HepG2 (cell line): ENCODE measurements around the gene GRHL3. TPM values are rescaled to one million over a fixed set of nuclear protein-coding genes. Genes with fewer than 3 reads are reported as not detected.

Experiments used
- ATAC-seq: fragments of 200-7000 bp; cut with Tn5 transposase; 3 replicates; pipeline ENCODE4 v1.9.1; 2020; ENCODE audit warnings: mild to moderate bottlenecking, moderate library complexity
- BruUV-seq: library from RNA; stranded (reverse); fragments of 400-500 nt; replicated peaks from 2 replicates; lab custom pipeline; 2021; lab: Mats Ljungman, UMichigan
- CTCF ChIA-PET: fragments of 300-600 bp; formaldehyde crosslinking; extraction: SDS; loops from one replicate; lab custom pipeline; 2021; ENCODE audit warnings: low total read pairs, inconsistent platforms, low intra/inter-chr PET ratio; lab: Yijun Ruan, JAX
- POLR2A ChIA-PET: fragments of 350-600 bp; sonication (Branson Sonifier 250); formaldehyde crosslinking; loops from one replicate; lab custom pipeline; 2020; ENCODE audit warnings: antibody characterized with exemption, inconsistent platforms; lab: Yijun Ruan, JAX
- DNase-seq: peaks from one replicate; pipeline ENCODE4 v3.0.0-alpha.2; 2015; ENCODE audit warnings: low spot score
- FAIRE-seq: peaks from 3 replicates; lab custom pipeline; 2011; peaks lifted over from hg19 to GRCh38; lab: Jason Lieb, UNC
- H2AFZ ChIP-seq: one replicate; pipeline ENCODE4 v1.6.1; 2011; ENCODE audit warnings: low read length, inconsistent platforms
- H3K27ac ChIP-seq: fragments of 300-600 bp; 3 replicates; pipeline ENCODE4 v1.8.0; 2011; ENCODE audit warnings: mixed run types, mild to moderate bottlenecking, mixed read lengths, low read length, inconsistent platforms; ENCODE audit not compliant: insufficient read depth; ENCODE audit errors: extremely low read length
- H3K27me3 ChIP-seq, 2 experiments: fragments of 200-600 bp in 1 of 2; 2 replicates in 1 of 2; 3 replicates in 1 of 2; pipeline versions ENCODE4 v1.6.0 to v1.8.0; 2011; ENCODE audit warnings: low read length in 2 of 2, mild to moderate bottlenecking in 2 of 2, moderate library complexity in 2 of 2, inconsistent platforms in 1 of 2; ENCODE audit not compliant: insufficient read depth in 2 of 2, control insufficient read depth in 1 of 2
- H3K36me3 ChIP-seq, 2 experiments: fragments of 200-600 bp in 1 of 2; replicated peaks in 1 of 2; 2 replicates in 1 of 2; 3 replicates in 1 of 2; pipeline versions ENCODE4 v1.5.1 to v1.8.0; 2011; ENCODE audit warnings: low read length in 2 of 2, inconsistent platforms in 1 of 2; ENCODE audit not compliant: insufficient read depth in 2 of 2, control insufficient read depth in 1 of 2
- H3K4me1 ChIP-seq: 2 replicates; pipeline ENCODE4 v1.5.1; 2012; ENCODE audit warnings: low read length, inconsistent platforms; ENCODE audit not compliant: insufficient read depth
- H3K4me2 ChIP-seq: 2 replicates; pipeline ENCODE4 v1.6.0; 2011; ENCODE audit warnings: low read depth, low read length, inconsistent platforms
- H3K4me3 ChIP-seq, 3 experiments: fragments of 200-600 bp in 1 of 3; sonication (generic), shearing (Covaris generic) in 1 of 3; replicated peaks in 1 of 3; 2 replicates each; pipeline ENCODE4 v1.5.1; 2011 to 2016; ENCODE audit warnings: low read length in 3 of 3, inconsistent platforms in 2 of 3, low read depth in 2 of 3, mild to moderate bottlenecking in 2 of 3, control low read depth in 1 of 3, mixed read lengths in 1 of 3; ENCODE audit not compliant: insufficient read depth in 1 of 3
- H3K79me2 ChIP-seq: one replicate; pipeline ENCODE4 v1.6.1; 2011; ENCODE audit warnings: low read length, inconsistent platforms; ENCODE audit not compliant: insufficient read depth
- H3K9ac ChIP-seq: 2 replicates; pipeline ENCODE4 v1.6.0; 2011; ENCODE audit warnings: mild to moderate bottlenecking, low read depth, low read length, inconsistent platforms; ENCODE audit not compliant: insufficient read depth
- H3K9me3 ChIP-seq: 2 replicates; pipeline ENCODE4 v1.5.1; 2012; ENCODE audit warnings: mild to moderate bottlenecking, low read length
- H4K20me1 ChIP-seq: 2 replicates; pipeline ENCODE4 v1.6.0; 2011; ENCODE audit warnings: inconsistent platforms, mild to moderate bottlenecking, low read length, moderate library complexity; ENCODE audit not compliant: insufficient read depth
- DBP ChIP-seq: sonication (generic); formaldehyde crosslinking; IDR thresholded peaks from 2 replicates; pipeline ENCODE4 v1.4.0; 2020; ENCODE audit warnings: missing genetic modification reagents; ENCODE audit errors: not compliant biosample characterization
- JUN ChIP-seq: sonication (generic); formaldehyde crosslinking; IDR thresholded peaks from 2 replicates; pipeline ENCODE4 v1.4.0; 2020; ENCODE audit warnings: mild to moderate bottlenecking, missing genetic modification reagents
- KDM3A ChIP-seq: IDR thresholded peaks from 2 replicates; pipeline ENCODE4 v1.6.1; 2018; ENCODE audit warnings: low read depth, missing compliant biosample characterization
- PITX1 ChIP-seq: sonication (generic); formaldehyde crosslinking; IDR thresholded peaks from 2 replicates; pipeline ENCODE4 v1.5.1; 2020; ENCODE audit warnings: mild to moderate bottlenecking, missing genetic modification reagents
- ZNF513 ChIP-seq: sonication (generic); formaldehyde crosslinking; conservative IDR thresholded peaks from 2 replicates; pipeline ENCODE4 v1.5.0; 2020; ENCODE audit warnings: missing genetic modification reagents
- ZNF598 ChIP-seq: sonication (generic); formaldehyde crosslinking; IDR thresholded peaks from 2 replicates; pipeline ENCODE4 v1.5.1; 2020; ENCODE audit warnings: mild to moderate bottlenecking, missing genetic modification reagents, borderline replicate concordance
- ZNF704 ChIP-seq: sonication (generic); formaldehyde crosslinking; IDR thresholded peaks from 2 replicates; pipeline ENCODE4 v1.8.1; 2023; ENCODE audit warnings: mild to moderate bottlenecking, inconsistent platforms, moderate library complexity, missing genetic modification reagents, borderline replicate concordance
- ZSCAN20 ChIP-seq: sonication (generic); formaldehyde crosslinking; IDR thresholded peaks from 2 replicates; pipeline ENCODE4 v1.4.0; 2020; ENCODE audit warnings: missing genetic modification reagents, mild to moderate bottlenecking, borderline replicate concordance
- WGBS: methylation state at CpG from one replicate; pipeline ENCODE4 v1.1.6; 2017; ENCODE audit warnings: low lambda C conversion rate; 5-methylcytosine and 5-hydroxymethylcytosine counted together
- in situ Hi-C: cut with HindIII; loops from 2 replicates; pipeline ENCODE4 v1.10.0; 2017; ENCODE audit warnings: low pct_unique_long_range_greater_than_20kb; ENCODE audit not compliant: extremely low pct_ligation_motif_present
- intact Hi-C: fragments of 100-400 bp; cut with micrococcal nuclease; formaldehyde crosslinking; loops from one replicate; pipeline ENCODE4 v1.10.0; 2022; ENCODE audit not compliant: unreplicated experiment
- polyA plus RNA-seq, 8 experiments: library from polyadenylated mRNA; depleted of rRNA in 3 of 8; stranded (reverse) in 7 of 8; unstranded in 1 of 8; fragments of >200 nt; fragmentation: Illumina TruSeq in 4 of 8; extraction: Trizol in 4 of 8; gene quantifications; 2 replicates each; pipeline versions ENCODE4 v1.2.1 to v1.2.3, GENCODE V29; 2011 to 2016; ENCODE audit warnings: low read depth in 4 of 8, missing spikeins in 1 of 8, mixed read lengths in 1 of 8; ENCODE audit not compliant: insufficient read depth in 1 of 8
- total RNA-seq, 5 experiments: library from RNA; depleted of rRNA; stranded (reverse); fragments of >200 nt; fragmentation: Illumina TruSeq; extraction: Trizol; gene quantifications; 2 replicates each; pipeline ENCODE4 v1.2.3, GENCODE V29; 2016; ENCODE audit warnings: low read depth in 1 of 5
- TF ChIP-seq, protein P1 (sequence below): sonication (generic); formaldehyde crosslinking; IDR thresholded peaks from 2 replicates; pipeline ENCODE4 v1.4.0; 2020; ENCODE audit warnings: mild to moderate bottlenecking, missing genetic modification reagents
- TF ChIP-seq, protein P2 (sequence below): sonication (generic); formaldehyde crosslinking; IDR thresholded peaks from 2 replicates; pipeline ENCODE4 v1.8.0; 2022; ENCODE audit warnings: low read depth, missing genetic modification reagents

GRHL3 gene
- total and polyA plus RNA-seq, 2 of the 13 experiments (the other 11 are each of a cell fraction or from before 2014, with no cell fraction given) = not detected

DNA sequence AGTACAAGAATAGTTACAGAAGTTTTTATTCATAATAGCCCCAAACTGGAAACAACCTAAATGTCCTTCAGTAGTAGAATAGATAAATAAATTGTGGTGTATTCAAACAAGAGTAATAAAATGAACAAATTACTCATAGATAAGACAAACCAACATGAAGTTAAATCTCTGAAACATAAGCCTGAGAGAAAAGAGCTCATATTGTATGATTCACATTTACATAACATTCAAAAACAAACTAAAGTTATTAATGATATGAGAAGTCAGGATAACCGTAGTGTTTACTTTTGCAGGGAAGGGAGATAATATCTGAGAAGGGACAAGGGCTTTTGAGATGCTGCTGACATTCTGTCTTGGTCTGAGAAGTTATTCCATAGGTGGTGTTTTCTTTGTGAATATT lies 80.9 kb downstream of the GRHL3 start:
- no peak overlapping the region for H3K27ac ChIP-seq
- no peak for FAIRE-seq
- 90% methylated on average over 1 of the region's 1 CpG for WGBS
- no peaks in the 10 kb centered on the region for H3K4me1 ChIP-seq
- no peak overlapping the region for H3K4me2 ChIP-seq
- in situ Hi-C loops (no loop called here), intact Hi-C loops (no loop called here)
- H3K9me3 ChIP-seq = no peaks in the 10 kb centered on the region
- no peak overlapping the region for H3K4me3 ChIP-seq
- H3K9ac ChIP-seq = no peak overlapping the region
- no peaks in the 10 kb centered on the region for H3K27me3 ChIP-seq
- ATAC-seq = no peak
- no TSS peak for BruUV-seq
- no peaks in the 10 kb centered on the region for H3K36me3 ChIP-seq
- ChIA-PET POLR2A (no interaction called here), CTCF (no interaction called here)
- H4K20me1 ChIP-seq = no peaks in the 10 kb centered on the region
- H3K79me2 ChIP-seq = no peaks in the 10 kb centered on the region
- no peak overlapping the region for H2AFZ ChIP-seq
- no peak for DNase-seq
- TF ChIP-seq ZNF598 (CRISPR knock-in tag) = no peak
- no peak for TF ChIP-seq PITX1 (CRISPR knock-in tag)
- TF ChIP-seq ZNF513 = no peak
- TF ChIP-seq, protein P1, sequence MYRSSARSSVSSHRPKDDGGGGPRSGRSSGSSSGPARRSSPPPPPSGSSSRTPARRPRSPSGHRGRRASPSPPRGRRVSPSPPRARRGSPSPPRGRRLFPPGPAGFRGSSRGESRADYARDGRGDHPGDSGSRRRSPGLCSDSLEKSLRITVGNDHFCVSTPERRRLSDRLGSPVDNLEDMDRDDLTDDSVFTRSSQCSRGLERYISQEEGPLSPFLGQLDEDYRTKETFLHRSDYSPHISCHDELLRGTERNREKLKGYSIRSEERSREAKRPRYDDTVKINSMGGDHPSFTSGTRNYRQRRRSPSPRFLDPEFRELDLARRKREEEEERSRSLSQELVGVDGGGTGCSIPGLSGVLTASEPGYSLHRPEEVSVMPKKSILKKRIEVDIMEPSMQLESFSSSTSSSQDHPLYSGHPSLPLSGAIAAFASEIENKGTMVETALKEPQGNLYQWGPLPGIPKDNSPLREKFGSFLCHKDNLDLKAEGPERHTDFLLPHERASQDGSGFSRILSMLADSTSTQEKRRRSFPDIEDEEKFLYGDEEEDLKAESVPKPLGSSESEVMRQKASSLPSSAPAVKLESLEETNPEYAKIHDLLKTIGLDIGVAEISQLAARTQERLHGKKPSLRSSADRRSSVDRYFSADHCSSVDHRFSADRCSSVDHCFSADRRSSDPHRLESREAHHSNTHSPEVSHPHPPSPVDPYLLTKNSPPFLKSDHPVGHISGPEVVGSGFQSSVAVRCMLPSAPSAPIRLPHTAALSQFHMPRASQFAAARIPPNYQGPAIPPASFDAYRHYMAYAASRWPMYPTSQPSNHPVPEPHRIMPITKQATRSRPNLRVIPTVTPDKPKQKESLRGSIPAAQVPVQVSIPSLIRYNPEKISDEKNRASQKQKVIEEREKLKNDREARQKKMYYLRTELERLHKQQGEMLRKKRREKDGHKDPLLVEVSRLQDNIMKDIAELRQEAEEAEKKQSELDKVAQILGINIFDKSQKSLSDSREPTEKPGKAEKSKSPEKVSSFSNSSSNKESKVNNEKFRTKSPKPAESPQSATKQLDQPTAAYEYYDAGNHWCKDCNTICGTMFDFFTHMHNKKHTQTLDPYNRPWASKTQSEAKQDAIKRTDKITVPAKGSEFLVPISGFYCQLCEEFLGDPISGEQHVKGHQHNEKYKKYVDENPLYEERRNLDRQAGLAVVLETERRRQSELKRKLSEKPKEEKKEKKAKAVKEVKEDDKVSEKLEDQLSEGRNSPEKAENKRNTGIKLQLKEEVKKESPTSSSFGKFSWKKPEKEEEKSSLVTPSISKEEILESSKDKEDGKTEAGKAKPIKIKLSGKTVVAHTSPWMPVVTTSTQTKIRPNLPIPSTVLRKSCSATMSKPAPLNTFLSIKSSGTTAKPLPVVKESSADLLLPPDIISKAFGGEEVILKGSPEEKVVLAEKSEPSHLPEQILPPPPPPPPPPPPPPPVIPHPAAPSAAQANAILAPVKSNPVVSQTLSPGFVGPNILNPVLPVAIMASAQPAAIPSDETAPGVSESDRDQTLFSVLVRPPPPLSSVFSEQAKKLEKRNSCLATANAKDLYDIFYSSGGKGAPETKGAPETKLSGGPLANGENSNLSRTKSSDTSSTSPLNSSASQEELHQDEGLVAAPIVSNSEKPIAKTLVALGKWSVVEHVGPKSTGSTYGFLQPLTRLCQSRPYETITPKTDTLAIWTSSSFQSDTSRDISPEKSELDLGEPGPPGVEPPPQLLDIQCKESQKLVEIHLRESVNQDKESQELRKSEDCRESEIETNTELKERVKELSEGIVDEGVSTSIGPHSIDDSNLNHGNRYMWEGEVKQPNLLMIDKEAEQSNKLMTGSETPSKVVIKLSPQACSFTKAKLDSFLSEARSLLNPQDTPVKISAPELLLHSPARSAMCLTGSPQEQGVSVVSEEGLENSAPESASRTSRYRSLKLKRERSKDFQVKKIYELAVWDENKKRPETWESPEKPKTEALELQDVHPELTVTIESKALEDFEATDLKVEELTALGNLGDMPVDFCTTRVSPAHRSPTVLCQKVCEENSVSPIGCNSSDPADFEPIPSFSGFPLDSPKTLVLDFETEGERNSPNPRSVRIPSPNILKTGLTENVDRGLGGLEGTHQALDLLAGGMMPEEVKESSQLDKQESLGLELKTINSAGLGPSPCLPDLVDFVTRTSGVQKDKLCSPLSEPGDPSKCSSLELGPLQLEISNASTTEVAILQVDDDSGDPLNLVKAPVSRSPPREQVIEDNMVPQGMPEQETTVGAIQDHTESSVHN (CRISPR knock-in tag) = no peak
- TF ChIP-seq JUN = no peak
- TF ChIP-seq ZNF704 = no peak
- TF ChIP-seq DBP (CRISPR knock-in tag) = no peak
- no peak for TF ChIP-seq ZSCAN20 (CRISPR knock-in tag)
- TF ChIP-seq KDM3A (CRISPR knock-in tag) = no peak
- TF ChIP-seq, protein P2, sequence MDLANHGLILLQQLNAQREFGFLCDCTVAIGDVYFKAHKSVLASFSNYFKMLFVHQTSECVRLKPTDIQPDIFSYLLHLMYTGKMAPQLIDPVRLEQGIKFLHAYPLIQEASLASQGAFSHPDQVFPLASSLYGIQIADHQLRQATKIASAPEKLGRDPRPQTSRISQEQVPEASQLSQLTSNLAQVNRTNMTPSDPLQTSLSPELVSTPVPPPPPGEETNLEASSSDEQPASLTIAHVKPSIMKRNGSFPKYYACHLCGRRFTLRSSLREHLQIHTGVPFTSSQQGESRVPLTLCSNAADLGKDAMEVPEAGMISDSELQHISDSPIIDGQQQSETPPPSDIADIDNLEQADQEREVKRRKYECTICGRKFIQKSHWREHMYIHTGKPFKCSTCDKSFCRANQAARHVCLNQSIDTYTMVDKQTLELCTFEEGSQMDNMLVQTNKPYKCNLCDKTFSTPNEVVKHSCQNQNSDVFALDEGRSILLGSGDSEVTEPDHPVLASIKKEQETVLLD = no peak
